ENCODE results near the gene CDKAL1.

Gene CDKAL1

DNA sequence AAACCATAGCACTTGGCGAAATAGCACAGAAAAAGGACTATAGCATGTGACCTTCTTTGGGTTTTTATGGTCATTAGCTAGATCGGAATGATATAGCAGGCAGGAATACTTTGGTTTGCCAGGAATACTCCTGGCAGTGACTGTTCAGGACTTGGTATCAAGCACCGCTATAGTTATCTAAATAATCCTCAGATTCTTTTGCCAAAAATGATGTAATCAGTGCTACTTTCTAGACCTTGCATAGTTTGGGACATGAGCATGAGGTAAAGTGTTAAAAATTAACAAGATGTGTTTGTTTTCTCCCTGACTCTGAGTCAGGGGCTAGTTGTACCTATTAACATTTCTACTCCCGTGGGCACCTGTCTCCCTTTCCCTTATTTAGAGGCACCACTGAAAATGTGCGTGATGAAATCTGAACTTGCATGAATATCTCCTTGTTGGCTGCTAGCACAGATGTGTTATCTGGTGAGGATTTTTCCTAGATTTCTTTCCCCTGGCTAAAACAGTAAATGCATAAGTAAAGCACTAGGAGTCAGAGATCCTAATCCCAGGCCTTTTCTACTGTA lies 511.0 kb downstream of the CDKAL1 start:
- no peaks in the 10 kb centered on the region for H3K79me2 ChIP-seq (ENCODE audit: low read length)
- no peak overlapping the region for H3K4me3 ChIP-seq (ENCODE audit: low read length)
- no peak overlapping the region for H3K9ac ChIP-seq (ENCODE audit: low read length)
- peaks cover 7% of the 10 kb centered on the region; the same call in 1 of the 2 replicates for H3K4me1 ChIP-seq (ENCODE audit: low read length)
- H2AFZ ChIP-seq (ENCODE audit: low read depth, low read length) = no peak overlapping the region
- no peaks in the 10 kb centered on the region for H3K27me3 ChIP-seq (ENCODE audit: low read depth, low read length)
- no peaks in the 10 kb centered on the region for H3K36me3 ChIP-seq (replicated peaks; ENCODE audit: low read depth, low read length)
- H3K9me3 ChIP-seq (ENCODE audit: insufficient read depth, low read length) = no peaks in the 10 kb centered on the region
- no peak overlapping the region for H3K4me2 ChIP-seq (ENCODE audit: low read length)
- H4K20me1 ChIP-seq (ENCODE audit: insufficient read depth, low read length) = no peaks in the 10 kb centered on the region
- no peak overlapping the region for H3K27ac ChIP-seq (ENCODE audit: low read length)
- TF ChIP-seq, protein P1, sequence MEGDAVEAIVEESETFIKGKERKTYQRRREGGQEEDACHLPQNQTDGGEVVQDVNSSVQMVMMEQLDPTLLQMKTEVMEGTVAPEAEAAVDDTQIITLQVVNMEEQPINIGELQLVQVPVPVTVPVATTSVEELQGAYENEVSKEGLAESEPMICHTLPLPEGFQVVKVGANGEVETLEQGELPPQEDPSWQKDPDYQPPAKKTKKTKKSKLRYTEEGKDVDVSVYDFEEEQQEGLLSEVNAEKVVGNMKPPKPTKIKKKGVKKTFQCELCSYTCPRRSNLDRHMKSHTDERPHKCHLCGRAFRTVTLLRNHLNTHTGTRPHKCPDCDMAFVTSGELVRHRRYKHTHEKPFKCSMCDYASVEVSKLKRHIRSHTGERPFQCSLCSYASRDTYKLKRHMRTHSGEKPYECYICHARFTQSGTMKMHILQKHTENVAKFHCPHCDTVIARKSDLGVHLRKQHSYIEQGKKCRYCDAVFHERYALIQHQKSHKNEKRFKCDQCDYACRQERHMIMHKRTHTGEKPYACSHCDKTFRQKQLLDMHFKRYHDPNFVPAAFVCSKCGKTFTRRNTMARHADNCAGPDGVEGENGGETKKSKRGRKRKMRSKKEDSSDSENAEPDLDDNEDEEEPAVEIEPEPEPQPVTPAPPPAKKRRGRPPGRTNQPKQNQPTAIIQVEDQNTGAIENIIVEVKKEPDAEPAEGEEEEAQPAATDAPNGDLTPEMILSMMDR (IDR thresholded peaks at IDR 0.05; ENCODE audit: low read depth, low read length) = no peak
- TF ChIP-seq EZH2phosphoT487 (IDR thresholded peaks at IDR 0.05; ENCODE audit: low read depth) = no peak

DNA sequence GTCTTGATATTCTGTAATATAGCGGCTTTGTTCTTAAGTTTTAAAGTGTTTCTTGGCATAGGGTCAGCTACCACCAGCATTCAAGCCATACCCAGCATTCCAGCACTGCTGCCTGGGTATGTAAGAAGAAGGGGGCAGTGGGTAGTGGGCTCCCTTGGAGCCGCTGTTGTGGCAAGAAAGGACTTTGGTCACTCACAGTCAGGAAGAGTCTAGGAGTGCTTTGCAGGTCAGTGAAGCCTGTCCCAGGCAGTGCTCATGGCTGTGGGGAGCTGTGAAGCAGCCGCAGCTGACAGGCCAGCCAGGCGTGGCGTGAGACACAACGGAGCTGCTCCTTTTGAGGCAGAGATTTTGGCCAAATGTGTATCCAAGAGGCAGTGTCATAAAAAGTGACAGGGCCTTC lies 512.0 kb downstream of the CDKAL1 start:
- Histone ChIP-seq H3K9me3 (ENCODE audit: insufficient read depth, low read length) (no peaks in the 10 kb centered on the region), H4K20me1 (ENCODE audit: insufficient read depth, low read length) (no peaks in the 10 kb centered on the region), H3K27ac (ENCODE audit: low read length) (no peak overlapping the region), H3K27me3 (ENCODE audit: low read depth, low read length) (no peaks in the 10 kb centered on the region), H3K4me1 (ENCODE audit: low read length) (peaks cover 9% of the 10 kb centered on the region), H3K4me2 (ENCODE audit: low read length) (no peak overlapping the region), H3K36me3 (replicated peaks; ENCODE audit: low read depth, low read length) (no peaks in the 10 kb centered on the region), H3K9ac (ENCODE audit: low read length) (no peak overlapping the region), H3K79me2 (ENCODE audit: low read length) (no peaks in the 10 kb centered on the region), H3K4me3 (ENCODE audit: low read length) (no peak overlapping the region), H2AFZ (ENCODE audit: low read depth, low read length) (no peak overlapping the region)
- TF ChIP-seq, protein P1 (IDR thresholded peaks at IDR 0.05; ENCODE audit: low read depth, low read length) = no peak
- no peak for TF ChIP-seq EZH2phosphoT487 (IDR thresholded peaks at IDR 0.05; ENCODE audit: low read depth)

DNA sequence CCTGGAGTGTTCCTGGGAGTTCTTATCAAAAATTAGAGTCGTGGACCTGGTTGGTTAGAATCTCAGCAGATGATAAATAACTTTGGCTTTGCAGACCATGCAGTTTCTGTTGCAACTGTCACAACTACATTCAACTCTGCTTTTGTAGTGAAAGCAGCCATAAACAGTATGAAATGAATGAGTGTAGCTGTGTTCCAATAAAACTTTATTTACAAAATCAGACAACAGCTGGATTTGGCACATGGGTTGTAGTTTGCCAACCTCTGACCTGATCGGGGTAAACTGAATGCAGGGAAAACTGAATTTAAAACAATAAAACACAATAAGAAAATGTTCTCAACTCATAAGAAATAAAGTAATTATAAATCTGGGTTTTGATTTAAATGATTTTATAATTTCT lies 513.8 kb downstream of the CDKAL1 start:
- TF ChIP-seq EZH2phosphoT487 (IDR thresholded peaks at IDR 0.05; ENCODE audit: low read depth) = no peak
- TF ChIP-seq, protein P1 (IDR thresholded peaks at IDR 0.05; ENCODE audit: low read depth, low read length) = no peak

DNA sequence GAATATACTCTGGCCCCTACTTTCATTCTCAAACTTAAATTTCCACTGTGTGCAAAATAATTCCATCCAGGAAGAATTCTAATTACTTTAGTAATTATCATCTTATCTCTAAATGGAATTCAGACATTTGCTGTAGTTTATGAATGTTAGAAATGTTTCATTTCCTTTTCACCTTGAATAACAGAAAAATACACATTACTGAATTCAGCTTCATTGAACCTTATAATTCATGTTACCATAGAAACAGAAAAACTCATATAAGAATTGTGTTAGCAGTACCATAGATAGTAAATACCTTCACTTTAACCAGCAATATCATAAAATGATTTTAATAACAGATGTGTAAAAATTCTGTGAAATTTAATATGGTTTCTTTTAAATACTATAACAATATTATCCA lies 514.9 kb downstream of the CDKAL1 start:
- Histone ChIP-seq H3K9me3 (ENCODE audit: insufficient read depth, low read length) (no peaks in the 10 kb centered on the region), H4K20me1 (ENCODE audit: insufficient read depth, low read length) (no peaks in the 10 kb centered on the region), H3K9ac (ENCODE audit: low read length) (no peak overlapping the region), H3K4me2 (ENCODE audit: low read length) (no peak overlapping the region), H3K79me2 (ENCODE audit: low read length) (no peaks in the 10 kb centered on the region), H3K4me1 (ENCODE audit: low read length) (peaks cover 21% of the 10 kb centered on the region), H3K27me3 (ENCODE audit: low read depth, low read length) (no peaks in the 10 kb centered on the region), H3K27ac (ENCODE audit: low read length) (no peak overlapping the region), H2AFZ (ENCODE audit: low read depth, low read length) (no peak overlapping the region), H3K36me3 (replicated peaks; ENCODE audit: low read depth, low read length) (peaks cover 5% of the 10 kb centered on the region), H3K4me3 (ENCODE audit: low read length) (no peak overlapping the region)
- TF ChIP-seq EZH2phosphoT487 (IDR thresholded peaks at IDR 0.05; ENCODE audit: low read depth) = no peak
- TF ChIP-seq, protein P1 (IDR thresholded peaks at IDR 0.05; ENCODE audit: low read depth, low read length) = no peak

More for the DNA sequence above, 513.8 kb downstream of the CDKAL1 start:
- Histone ChIP-seq H3K9ac (ENCODE audit: low read length) (no peak overlapping the region), H3K4me1 (ENCODE audit: low read length) (peaks cover 21% of the 10 kb centered on the region), H3K4me3 (ENCODE audit: low read length) (no peak overlapping the region), H3K27ac (ENCODE audit: low read length) (no peak overlapping the region), H3K79me2 (ENCODE audit: low read length) (no peaks in the 10 kb centered on the region), H3K9me3 (ENCODE audit: insufficient read depth, low read length) (no peaks in the 10 kb centered on the region), H2AFZ (ENCODE audit: low read depth, low read length) (no peak overlapping the region), H4K20me1 (ENCODE audit: insufficient read depth, low read length) (no peaks in the 10 kb centered on the region), H3K4me2 (ENCODE audit: low read length) (no peak overlapping the region), H3K36me3 (replicated peaks; ENCODE audit: low read depth, low read length) (peaks cover 3% of the 10 kb centered on the region), H3K27me3 (ENCODE audit: low read depth, low read length) (no peaks in the 10 kb centered on the region)
